ENCODE data around the gene GIPR.
"Not testable (repeated sequence)": the region's sequence is repeated elsewhere in the genome, so short reads cannot be mapped to it uniquely, and the experiment has no call there.

The GIPR gene

GRCh38 chr19:45685045-45685444 lies 17.0 kb downstream of the GIPR start:
- H3K27me3 ChIP-seq (ENCODE audit: insufficient read depth, low read length, poor library complexity); H3K4ac ChIP-seq (ENCODE audit: low read depth, low read length); DNase-seq; H4K8ac ChIP-seq (ENCODE audit: low read depth, low read length); H2AK5ac ChIP-seq (ENCODE audit: low read length); H2BK15ac ChIP-seq (replicated peaks; ENCODE audit: low read depth); H3K56ac ChIP-seq (ENCODE audit: low read length); H3K4me1 ChIP-seq (ENCODE audit: control insufficient read depth, low read depth, low read length); H3K4me3 ChIP-seq (ENCODE audit: low read length); H3K9ac ChIP-seq (ENCODE audit: low read length); H3K4me2 ChIP-seq (ENCODE audit: low read length); H3K27ac ChIP-seq (ENCODE audit: low read depth, low read length); H3K23ac ChIP-seq (ENCODE audit: low read length); H3K79me1 ChIP-seq (ENCODE audit: low read length); H4K5ac ChIP-seq (ENCODE audit: low read length); H3K36me3 ChIP-seq (ENCODE audit: control insufficient read depth, insufficient read depth, low read length); H2BK5ac ChIP-seq (ENCODE audit: low read length); H3K18ac ChIP-seq (ENCODE audit: low read length); H2BK120ac ChIP-seq (ENCODE audit: low read depth, low read length); H3K79me2 ChIP-seq (ENCODE audit: control insufficient read depth, insufficient read depth, low read length): not testable (repeated sequence)
- WGBS (ENCODE audit: extremely low coverage, insufficient coverage, low lambda C conversion rate) = no CpG with 5 or more reads among the region's 11 CpGs

- H3K4ac ChIP-seq (ENCODE audit: low read depth, low read length) = no peak overlapping the region
- no peak overlapping the region for H3K27ac ChIP-seq (ENCODE audit: low read depth, low read length)
- no peak overlapping the region for H4K5ac ChIP-seq (ENCODE audit: low read length)
- H4K8ac ChIP-seq (ENCODE audit: low read depth, low read length) = no peak overlapping the region
- no peak overlapping the region for H3K4me3 ChIP-seq (ENCODE audit: low read length)
- no peak for DNase-seq
- H3K18ac ChIP-seq (ENCODE audit: low read length) = no peak overlapping the region
- H3K56ac ChIP-seq (ENCODE audit: low read length) = no peak overlapping the region
- WGBS (ENCODE audit: extremely low coverage, insufficient coverage, low lambda C conversion rate) = no CpG with 5 or more reads among the region's 9 CpGs
- no peak overlapping the region for H3K23ac ChIP-seq (ENCODE audit: low read length)
- no peak overlapping the region for H2AK5ac ChIP-seq (ENCODE audit: low read length)
- no peaks in the 10 kb centered on the region for H3K4me1 ChIP-seq (ENCODE audit: control insufficient read depth, low read depth, low read length)
- no peak overlapping the region for H2BK5ac ChIP-seq (ENCODE audit: low read length)
- no peak overlapping the region for H3K4me2 ChIP-seq (ENCODE audit: low read length)
- no peak overlapping the region for H3K9ac ChIP-seq (ENCODE audit: low read length)
- H3K27me3 ChIP-seq (ENCODE audit: insufficient read depth, low read length, poor library complexity) = no peaks in the 10 kb centered on the region
- peaks cover 5% of the 10 kb centered on the region for H3K36me3 ChIP-seq (ENCODE audit: control insufficient read depth, insufficient read depth, low read length)
- peaks cover 7% of the 10 kb centered on the region for H3K79me1 ChIP-seq (ENCODE audit: low read length)
- H3K79me2 ChIP-seq (ENCODE audit: control insufficient read depth, insufficient read depth, low read length) = peaks cover 12% of the 10 kb centered on the region
- H2BK120ac ChIP-seq (ENCODE audit: low read depth, low read length) = no peak overlapping the region
- H2BK15ac ChIP-seq (replicated peaks; ENCODE audit: low read depth) = no peak overlapping the region
Observed at GRCh38 chr19:45687599-45687998, 19.6 kb downstream of the GIPR start.

- Histone ChIP-seq H3K56ac (ENCODE audit: low read length) (peak within 1 kb of the TSS; percentile 93), H4K8ac (ENCODE audit: low read depth, low read length) (no peak within 1 kb of the TSS), H3K18ac (ENCODE audit: low read length) (peak within 1 kb of the TSS; percentile 8), H2BK120ac (ENCODE audit: low read depth, low read length) (no peak within 1 kb of the TSS), H3K4me1 (ENCODE audit: control insufficient read depth, low read depth, low read length) (no peaks in the 10 kb centered on the region), H2BK15ac (replicated peaks; ENCODE audit: low read depth) (no peak within 1 kb of the TSS), H2BK5ac (ENCODE audit: low read length) (peak within 1 kb of the TSS; percentile 43), H3K79me1 (ENCODE audit: low read length) (peaks cover 11% of the 10 kb centered on the region), H3K23ac (ENCODE audit: low read length) (no peak within 1 kb of the TSS), H2AK5ac (ENCODE audit: low read length) (no peak within 1 kb of the TSS), H3K4me2 (ENCODE audit: low read length) (peak within 1 kb of the TSS; percentile 85), H3K27me3 (ENCODE audit: insufficient read depth, low read length, poor library complexity) (no peaks in the 10 kb centered on the region), H3K79me2 (ENCODE audit: control insufficient read depth, insufficient read depth, low read length) (peaks cover 12% of the 10 kb centered on the region), H3K36me3 (ENCODE audit: control insufficient read depth, insufficient read depth, low read length) (peaks cover 4% of the 10 kb centered on the region), H3K4ac (ENCODE audit: low read depth, low read length) (peak within 1 kb of the TSS; percentile 70), H4K5ac (ENCODE audit: low read length) (no peak within 1 kb of the TSS), H3K9ac (ENCODE audit: low read length) (peak within 1 kb of the TSS; percentile 94), H3K4me3 (ENCODE audit: low read length) (peak within 1 kb of the TSS; percentile 94), H3K27ac (ENCODE audit: low read depth, low read length) (peak within 1 kb of the TSS; percentile 77)
- no CpG with 5 or more reads among the region's 36 CpGs for WGBS (ENCODE audit: extremely low coverage, insufficient coverage, low lambda C conversion rate)
- peak; percentile 98 for DNase-seq
Observed at GRCh38 chr19:45691516-45692186, 23.6 kb downstream of the GIPR start, which contains the start of gene SNRPD2. SNRPD2 (minus strand) TSS chr19:45691953; CDS start chr19:45691888, 65 bp downstream.

- peak within 1 kb of the TSS; percentile 70 for H3K4ac ChIP-seq (ENCODE audit: low read depth, low read length)
- no peak within 1 kb of the TSS for H4K8ac ChIP-seq (ENCODE audit: low read depth, low read length)
- peak within 1 kb of the TSS; percentile 77 for H3K27ac ChIP-seq (ENCODE audit: low read depth, low read length)
- peak within 1 kb of the TSS; percentile 8 for H3K18ac ChIP-seq (ENCODE audit: low read length)
- H3K4me2 ChIP-seq (ENCODE audit: low read length) = peak within 1 kb of the TSS; percentile 85
- DNase-seq = peak; percentile 100
- H3K56ac ChIP-seq (ENCODE audit: low read length) = peak within 1 kb of the TSS; percentile 93
- no peak within 1 kb of the TSS for H2AK5ac ChIP-seq (ENCODE audit: low read length)
- H3K23ac ChIP-seq (ENCODE audit: low read length) = no peak within 1 kb of the TSS
- peak within 1 kb of the TSS; percentile 94 for H3K9ac ChIP-seq (ENCODE audit: low read length)
- peak within 1 kb of the TSS; percentile 43 for H2BK5ac ChIP-seq (ENCODE audit: low read length)
- peak within 1 kb of the TSS; percentile 94 for H3K4me3 ChIP-seq (ENCODE audit: low read length)
- H2BK15ac ChIP-seq (replicated peaks; ENCODE audit: low read depth) = no peak within 1 kb of the TSS
- H3K36me3 ChIP-seq (ENCODE audit: control insufficient read depth, insufficient read depth, low read length) = peaks cover 5% of the 10 kb centered on the region
- H3K79me2 ChIP-seq (ENCODE audit: control insufficient read depth, insufficient read depth, low read length) = peaks cover 12% of the 10 kb centered on the region
- no peaks in the 10 kb centered on the region for H3K27me3 ChIP-seq (ENCODE audit: insufficient read depth, low read length, poor library complexity)
- H3K4me1 ChIP-seq (ENCODE audit: control insufficient read depth, low read depth, low read length) = no peaks in the 10 kb centered on the region
- WGBS (ENCODE audit: extremely low coverage, insufficient coverage, low lambda C conversion rate) = no CpG with 5 or more reads among the region's 70 CpGs
- no peak within 1 kb of the TSS for H2BK120ac ChIP-seq (ENCODE audit: low read depth, low read length)
- no peak within 1 kb of the TSS for H4K5ac ChIP-seq (ENCODE audit: low read length)
- H3K79me1 ChIP-seq (ENCODE audit: low read length) = peaks cover 12% of the 10 kb centered on the region
Observed at GRCh38 chr19:45692187-45693105, 24.4 kb downstream of the GIPR start, which contains the start of gene QPCTL. QPCTL (plus strand) TSS chr19:45692666; CDS start chr19:45692704, 38 bp downstream.

- no peak overlapping the region for H4K8ac ChIP-seq (ENCODE audit: low read depth, low read length)
- H3K36me3 ChIP-seq (ENCODE audit: control insufficient read depth, insufficient read depth, low read length) = peaks cover 6% of the 10 kb centered on the region
- WGBS (ENCODE audit: extremely low coverage, insufficient coverage, low lambda C conversion rate) = no CpG with 5 or more reads among the region's 22 CpGs
- no peak overlapping the region for H2AK5ac ChIP-seq (ENCODE audit: low read length)
- peak overlapping the region; percentile 88 for H3K56ac ChIP-seq (ENCODE audit: low read length)
- no peak overlapping the region for H2BK120ac ChIP-seq (ENCODE audit: low read depth, low read length)
- peaks cover 13% of the 10 kb centered on the region for H3K79me1 ChIP-seq (ENCODE audit: low read length)
- peak; percentile 85 for DNase-seq
- no peak overlapping the region for H2BK15ac ChIP-seq (replicated peaks; ENCODE audit: low read depth)
- H4K5ac ChIP-seq (ENCODE audit: low read length) = no peak overlapping the region
- H3K4me3 ChIP-seq (ENCODE audit: low read length) = peak overlapping the region; percentile 79
- no peaks in the 10 kb centered on the region for H3K4me1 ChIP-seq (ENCODE audit: control insufficient read depth, low read depth, low read length)
- H3K27me3 ChIP-seq (ENCODE audit: insufficient read depth, low read length, poor library complexity) = no peaks in the 10 kb centered on the region
- peak overlapping the region; percentile 70 for H3K4ac ChIP-seq (ENCODE audit: low read depth, low read length)
- no peak overlapping the region for H2BK5ac ChIP-seq (ENCODE audit: low read length)
- no peak overlapping the region for H3K23ac ChIP-seq (ENCODE audit: low read length)
- H3K79me2 ChIP-seq (ENCODE audit: control insufficient read depth, insufficient read depth, low read length) = peaks cover 12% of the 10 kb centered on the region
- no peak overlapping the region for H3K27ac ChIP-seq (ENCODE audit: low read depth, low read length)
- peak overlapping the region; percentile 8 for H3K18ac ChIP-seq (ENCODE audit: low read length)
- H3K4me2 ChIP-seq (ENCODE audit: low read length) = peak overlapping the region; percentile 85
- peak overlapping the region; percentile 89 for H3K9ac ChIP-seq (ENCODE audit: low read length)
Observed at GRCh38 chr19:45693106-45693788, 25.2 kb downstream of the GIPR start.

All from mesendoderm (in vitro differentiated cells).